Measurements from ENCODE around the gene TNPO3.
"Not testable (repeated sequence)": the region's sequence is repeated elsewhere in the genome, so short reads cannot be mapped to it uniquely, and the experiment has no call there.

TNPO3 gene

DNA sequence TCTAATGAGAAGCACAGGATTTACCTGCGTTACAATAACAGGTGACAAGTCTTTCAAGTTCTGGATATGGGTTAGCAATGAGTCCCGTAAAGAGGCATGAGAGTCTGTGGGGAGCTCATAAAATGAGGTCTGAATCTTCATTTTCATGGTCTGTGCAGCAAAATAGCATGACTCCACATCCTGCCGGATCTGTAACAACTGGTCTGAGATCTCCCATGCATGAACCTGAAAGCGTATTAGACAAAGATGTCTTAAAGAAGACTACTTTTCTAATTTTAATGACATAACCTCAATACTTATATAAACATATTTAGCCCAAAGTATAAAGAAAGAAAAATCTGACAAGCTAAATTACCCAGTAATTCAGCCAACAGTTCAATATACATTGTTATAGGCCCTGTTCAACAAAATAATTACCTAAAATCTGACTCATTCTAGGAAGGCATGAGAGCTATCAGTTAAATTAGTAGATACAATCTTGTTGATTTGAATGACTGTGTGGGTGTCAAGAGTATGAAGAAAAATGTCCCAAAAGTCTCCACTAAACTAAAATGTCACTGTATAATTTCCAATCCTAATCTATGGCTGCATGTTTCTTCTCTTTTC is 36.9 kb downstream of the TNPO3 start:
- no peak for DNase-seq (ENCODE audit: extremely low read depth in 1 of 2, low read depth in 1 of 2)

DNA sequence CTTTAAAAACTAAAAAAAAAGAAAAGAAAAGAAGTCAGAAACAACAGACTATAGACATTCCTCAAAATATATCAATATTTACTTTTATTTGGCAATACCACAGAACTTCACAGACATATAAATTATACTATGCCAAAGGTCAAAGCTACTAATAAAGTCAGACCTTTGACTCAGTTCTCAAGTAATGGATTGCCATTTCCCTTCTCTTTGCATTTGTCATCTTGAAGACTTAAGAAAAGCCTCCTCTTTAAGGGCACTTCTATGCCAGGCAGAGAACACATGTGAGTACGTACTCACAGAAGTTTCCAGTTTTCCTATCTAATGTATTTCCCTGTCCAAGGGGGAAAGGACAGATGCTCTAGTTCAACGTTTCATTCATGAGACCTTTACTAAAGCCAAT is 37.6 kb downstream of the TNPO3 start:
- DNase-seq (ENCODE audit: extremely low read depth in 1 of 2, low read depth in 1 of 2) = no peak

DNA sequence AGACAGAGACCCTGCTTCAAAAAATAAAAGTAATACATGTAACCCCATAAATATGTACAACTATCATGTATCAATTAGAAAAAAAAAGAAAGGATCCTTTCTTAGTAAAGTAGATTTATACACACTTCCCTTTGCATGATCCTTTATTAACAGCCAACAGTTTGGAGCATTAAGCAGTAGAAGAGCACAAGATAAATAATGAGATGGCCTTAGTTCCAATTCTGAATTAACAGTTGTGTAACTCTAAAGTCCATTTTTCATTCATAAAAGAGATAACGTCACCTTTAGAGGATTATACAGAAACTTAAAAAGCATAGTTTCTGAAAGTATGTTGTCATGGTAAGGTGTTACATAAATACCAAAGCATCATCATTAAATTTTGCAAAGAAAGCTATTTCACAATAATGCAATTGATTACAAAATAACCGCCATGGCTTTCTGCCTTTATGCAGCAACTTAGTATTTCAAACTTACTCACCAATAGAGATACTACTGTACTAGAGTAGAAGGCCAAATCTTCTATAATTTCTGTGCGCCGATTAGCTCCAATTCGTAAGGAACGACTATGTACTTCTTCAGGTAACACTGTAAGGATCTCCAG is 40.3 kb downstream of the TNPO3 start:
- no peak for DNase-seq (ENCODE audit: extremely low read depth in 1 of 2, low read depth in 1 of 2)

DNA sequence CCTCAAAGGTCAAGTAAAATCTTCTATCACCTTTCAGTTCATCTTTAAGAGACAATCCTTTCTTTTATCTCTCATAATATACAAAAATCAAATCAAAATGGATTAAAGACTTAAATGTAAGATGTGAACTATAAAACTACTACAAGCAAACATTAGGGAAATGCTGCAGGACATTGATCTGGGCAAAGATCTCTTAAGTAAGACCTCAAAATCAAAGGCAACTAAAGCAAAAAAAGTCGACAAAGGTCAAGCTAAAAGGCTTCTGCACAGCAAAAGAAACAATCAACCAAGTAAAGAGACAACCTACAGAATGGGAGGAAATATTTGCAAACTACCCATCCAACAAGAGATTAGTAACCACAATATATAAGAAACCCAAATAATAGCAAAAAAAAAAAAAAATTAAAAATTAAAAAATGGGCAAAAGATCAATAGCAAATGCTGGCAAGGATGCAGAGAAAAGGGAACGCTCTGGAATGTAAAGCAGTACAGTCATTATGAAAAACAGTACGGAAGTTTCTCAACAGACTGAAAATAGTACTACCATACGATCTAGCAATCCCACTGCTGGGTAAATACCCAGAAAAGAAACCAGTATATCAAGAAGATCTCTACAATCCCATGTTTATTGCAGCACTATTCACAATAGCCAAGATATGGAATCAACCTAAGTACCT is 41.7 kb downstream of the TNPO3 start:
- no peak for DNase-seq (ENCODE audit: extremely low read depth in 1 of 2, low read depth in 1 of 2)

DNA sequence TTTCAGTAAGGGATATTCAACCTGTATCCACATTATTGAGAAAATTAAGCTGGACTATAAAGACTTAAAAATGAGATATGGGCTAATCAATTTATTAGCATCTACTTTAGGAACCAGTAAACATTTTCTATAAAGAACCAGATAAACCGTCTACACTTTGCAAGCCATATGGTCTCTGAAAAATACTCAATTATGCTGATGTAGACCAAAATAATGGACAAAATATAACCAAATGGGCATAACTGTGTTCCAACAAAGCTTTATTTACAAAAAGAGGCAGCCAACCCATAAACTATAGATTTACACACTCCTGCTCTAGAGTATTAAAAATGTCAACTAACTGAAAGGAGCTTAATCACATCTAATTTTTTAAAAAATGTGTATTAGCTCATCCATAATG is 42.3 kb downstream of the TNPO3 start:
- DNase-seq (ENCODE audit: extremely low read depth in 1 of 2, low read depth in 1 of 2) = no peak

DNA sequence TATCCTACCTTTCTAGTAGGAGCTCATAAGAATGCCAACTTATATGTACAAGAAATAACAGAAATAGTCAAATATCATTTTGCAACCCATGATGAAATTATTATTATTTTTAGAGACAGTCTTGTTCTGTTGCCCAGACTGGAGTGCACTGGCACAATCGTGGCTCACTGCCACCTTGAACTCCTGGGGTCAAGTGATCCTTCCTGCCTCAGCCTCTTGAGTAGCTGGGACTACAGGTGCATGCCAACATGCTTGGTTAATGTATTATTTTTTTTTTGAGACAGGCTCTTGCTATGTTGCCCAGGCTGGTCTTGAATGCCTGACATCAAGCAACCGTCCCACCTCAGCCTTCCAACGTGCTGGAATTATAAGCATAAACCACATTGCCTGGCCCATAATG is 44.8 kb downstream of the TNPO3 start:
- no peak for DNase-seq (ENCODE audit: extremely low read depth in 1 of 2, low read depth in 1 of 2)

DNA sequence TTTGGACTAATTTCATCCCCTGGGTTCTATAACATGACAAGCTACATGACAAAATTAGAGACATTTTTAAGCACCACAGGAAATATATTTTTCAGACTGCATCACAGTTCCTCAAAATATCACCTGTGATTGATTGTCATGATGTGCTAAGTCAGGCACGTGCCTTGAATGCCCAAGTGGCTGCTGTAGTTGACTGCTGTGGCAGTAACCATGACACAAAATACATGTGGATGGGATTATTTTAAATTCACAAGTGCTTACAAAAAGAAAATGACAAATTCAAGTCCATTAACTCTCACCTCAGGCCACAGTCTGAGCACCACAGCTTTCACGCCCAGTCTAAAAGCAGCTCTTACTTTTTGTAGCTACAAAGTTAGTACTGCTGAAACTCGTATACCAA is 45.5 kb downstream of the TNPO3 start:
- no peak for DNase-seq (ENCODE audit: extremely low read depth in 1 of 2, low read depth in 1 of 2)

DNA sequence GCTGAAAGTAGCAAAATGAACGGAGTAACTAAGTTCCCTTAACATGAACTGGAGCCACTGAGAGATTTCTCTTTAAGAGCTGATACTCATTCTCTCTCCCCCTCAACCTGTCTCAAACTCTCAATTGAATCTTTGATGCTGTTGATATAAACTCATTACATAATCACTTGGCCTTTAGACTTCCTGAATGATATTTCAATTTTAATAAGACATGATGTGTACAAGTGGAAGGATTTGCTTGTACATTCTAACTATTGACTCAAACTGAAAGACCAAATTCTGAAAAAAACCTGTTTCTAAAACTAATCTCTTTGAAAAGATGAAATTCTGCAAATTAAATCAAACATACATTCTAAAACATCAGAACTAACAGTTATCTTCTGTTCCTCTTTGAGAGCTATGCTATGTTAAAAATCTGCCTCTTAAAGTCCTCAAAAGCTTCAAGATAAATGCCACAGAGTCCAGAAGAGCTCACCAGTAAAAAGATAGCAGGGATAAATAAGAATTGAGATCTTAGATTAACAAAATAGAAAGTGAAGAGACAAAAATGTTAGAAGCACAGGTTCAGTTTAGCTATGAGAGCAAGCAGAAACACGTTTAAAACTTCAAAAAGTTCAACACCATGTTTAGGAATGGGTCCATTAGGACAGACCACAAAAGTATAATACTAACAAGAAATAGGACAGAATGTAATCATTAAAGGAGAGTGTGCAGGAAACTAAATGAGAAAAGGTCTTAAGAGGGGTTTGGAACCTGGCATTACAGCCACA is 46.1 kb downstream of the TNPO3 start:
- no peak for DNase-seq (ENCODE audit: extremely low read depth in 1 of 2, low read depth in 1 of 2)

DNA sequence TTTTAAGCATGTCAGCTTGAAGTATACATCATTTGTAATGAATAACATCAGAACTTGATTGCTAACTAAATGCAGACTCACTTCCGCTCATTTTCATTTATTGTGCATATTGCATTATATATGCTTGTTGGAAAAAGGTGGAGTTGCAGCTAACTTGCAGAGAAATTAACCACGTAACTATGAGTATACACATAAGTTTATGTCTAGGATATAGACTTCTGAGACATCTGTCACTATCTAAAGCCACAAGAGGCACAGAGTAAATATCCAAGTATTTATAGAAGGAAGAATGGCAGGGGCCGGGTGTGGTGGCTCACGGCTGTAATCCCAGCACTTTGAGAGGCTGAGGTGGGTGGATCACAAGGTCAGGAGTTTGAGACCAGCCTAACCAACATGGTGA is 47.3 kb downstream of the TNPO3 start:
- no peak for DNase-seq (ENCODE audit: extremely low read depth in 1 of 2, low read depth in 1 of 2)

DNA sequence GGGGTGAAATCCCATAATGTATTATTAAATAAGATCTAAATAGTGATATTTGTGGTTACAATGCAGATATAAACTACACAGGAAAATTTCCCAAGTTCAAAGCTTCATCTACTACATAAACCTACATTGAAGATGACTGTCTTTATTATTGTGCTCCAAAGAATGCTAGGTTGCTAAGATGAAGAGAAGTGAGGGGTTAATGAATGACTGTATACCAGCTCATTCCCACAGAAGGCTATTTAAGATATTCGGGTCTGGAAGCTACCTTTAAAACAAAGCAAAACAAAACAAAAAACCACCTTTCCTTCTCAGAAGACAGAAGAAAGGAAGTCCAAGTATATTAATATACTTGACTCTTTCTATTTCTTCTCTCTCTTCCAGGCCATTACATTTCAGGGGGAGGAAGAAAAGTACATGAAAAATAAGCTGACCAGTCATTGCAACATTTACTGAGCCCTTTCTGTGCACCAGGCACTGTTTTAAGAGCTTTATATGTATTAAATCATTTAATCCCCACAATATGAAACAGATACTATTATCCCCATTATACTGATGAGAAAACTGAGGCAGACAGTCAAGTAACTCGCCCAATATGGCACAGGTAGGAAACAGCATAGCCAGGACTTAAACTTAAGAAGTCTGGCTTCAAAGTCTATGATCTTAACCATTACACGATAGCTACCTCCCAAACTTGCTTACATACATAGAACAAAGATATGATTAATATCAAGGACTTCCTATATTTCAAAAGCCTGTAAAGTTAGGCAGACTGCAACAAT is 48.1 kb downstream of the TNPO3 start:
- no peak for DNase-seq (ENCODE audit: extremely low read depth in 1 of 2, low read depth in 1 of 2)

DNA sequence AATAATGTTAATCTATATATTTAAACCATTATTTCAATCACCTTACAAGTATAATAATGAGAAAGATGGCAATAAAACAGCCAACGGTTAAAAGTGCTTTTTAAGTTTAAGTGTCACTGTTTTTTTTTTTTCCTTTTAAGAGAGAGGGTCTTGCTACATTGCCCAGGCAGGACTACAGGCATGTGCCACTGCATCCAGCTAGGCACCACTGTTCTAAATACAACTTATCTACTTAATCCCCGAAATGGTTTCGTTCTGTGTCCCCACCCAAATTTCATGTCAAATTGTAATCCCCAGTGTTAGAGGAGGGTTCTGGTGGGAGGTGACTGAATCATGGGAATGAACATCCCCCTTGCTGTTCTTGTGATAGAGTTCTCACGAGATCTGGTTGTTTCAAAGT is 49.7 kb downstream of the TNPO3 start:
- no peak for DNase-seq (ENCODE audit: extremely low read depth in 1 of 2, low read depth in 1 of 2)

DNA sequence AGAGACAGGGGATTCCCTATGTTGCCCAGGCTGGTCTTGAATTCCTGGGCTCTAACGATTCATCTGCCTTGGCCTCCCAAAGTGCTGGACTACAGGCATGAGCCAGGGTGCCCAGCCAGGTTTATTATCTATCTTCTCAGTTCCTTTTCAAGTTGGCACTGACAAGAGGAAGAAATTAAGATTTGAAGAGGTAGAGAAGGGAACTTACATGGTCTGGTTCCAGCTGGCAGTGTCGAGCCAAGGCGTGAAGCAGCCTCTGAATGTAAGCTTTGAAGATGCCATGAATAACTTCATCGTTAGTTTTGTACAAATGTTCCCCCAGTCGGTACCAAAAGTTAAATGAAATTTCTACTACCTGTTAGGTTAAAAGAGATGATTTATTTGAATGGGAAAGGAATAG is 57.7 kb downstream of the TNPO3 start:
- DNase-seq (ENCODE audit: extremely low read depth in 1 of 2, low read depth in 1 of 2) = no peak

DNA sequence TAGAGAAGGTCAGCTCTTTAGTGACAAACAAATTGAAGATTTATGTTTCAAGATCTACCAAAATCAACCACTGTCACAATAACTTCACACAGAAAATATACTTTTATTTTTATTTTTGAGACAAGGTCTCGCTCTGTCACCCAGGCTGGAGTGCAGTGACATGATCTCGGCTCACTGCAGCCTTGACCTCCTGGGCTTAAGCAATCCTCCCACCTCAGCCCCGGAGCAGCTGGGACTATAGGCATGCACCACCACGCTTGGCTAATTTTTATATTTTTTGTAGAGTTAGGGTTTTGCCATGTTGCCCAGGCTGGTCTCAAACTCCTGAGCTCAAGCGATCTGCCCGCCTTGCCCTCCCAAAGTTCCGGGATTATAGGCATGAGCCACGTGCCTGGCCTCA is 60.4 kb downstream of the TNPO3 start:
- not testable (repeated sequence) for DNase-seq (ENCODE audit: extremely low read depth in 1 of 2, low read depth in 1 of 2)

DNA sequence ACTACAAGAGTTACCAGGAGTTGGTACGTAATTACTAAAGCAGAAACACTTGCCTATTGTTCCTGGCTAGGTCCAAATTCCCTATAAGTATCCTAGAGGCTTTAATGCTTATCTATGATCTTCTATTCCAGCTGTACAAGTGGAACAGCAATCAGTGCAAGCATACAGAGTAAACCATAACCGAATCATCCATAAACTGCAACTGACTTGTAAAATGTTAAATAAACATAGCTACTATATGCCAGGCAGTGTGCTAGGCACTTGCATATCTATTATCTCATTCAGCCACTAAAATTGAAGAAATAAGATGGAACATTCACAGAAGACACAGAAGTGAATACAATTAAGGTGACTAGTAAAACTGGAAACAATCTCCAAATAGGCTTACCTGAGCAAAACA is 61.5 kb downstream of the TNPO3 start:
- no peak for DNase-seq (ENCODE audit: extremely low read depth in 1 of 2, low read depth in 1 of 2)

DNA sequence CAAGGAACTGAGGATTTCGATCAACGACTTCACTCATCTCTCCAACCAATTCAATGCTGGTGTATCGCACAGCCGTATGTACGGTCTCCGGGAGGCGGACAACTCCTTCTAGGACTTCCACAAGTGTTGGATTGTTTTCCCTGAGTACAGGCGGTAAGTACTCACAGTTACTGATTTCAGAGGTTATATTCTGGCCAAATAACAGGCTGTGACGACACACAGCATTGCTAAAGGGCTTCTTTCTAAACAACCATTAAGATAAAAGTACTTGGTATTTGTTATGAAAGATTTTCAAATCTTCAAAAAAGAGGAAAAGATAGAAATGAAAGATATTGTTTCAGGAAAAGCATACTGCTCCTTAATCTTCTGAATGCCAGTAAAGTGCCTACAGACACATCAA is 65.0 kb downstream of the TNPO3 start:
- no peak for DNase-seq (ENCODE audit: extremely low read depth in 1 of 2, low read depth in 1 of 2)

DNA sequence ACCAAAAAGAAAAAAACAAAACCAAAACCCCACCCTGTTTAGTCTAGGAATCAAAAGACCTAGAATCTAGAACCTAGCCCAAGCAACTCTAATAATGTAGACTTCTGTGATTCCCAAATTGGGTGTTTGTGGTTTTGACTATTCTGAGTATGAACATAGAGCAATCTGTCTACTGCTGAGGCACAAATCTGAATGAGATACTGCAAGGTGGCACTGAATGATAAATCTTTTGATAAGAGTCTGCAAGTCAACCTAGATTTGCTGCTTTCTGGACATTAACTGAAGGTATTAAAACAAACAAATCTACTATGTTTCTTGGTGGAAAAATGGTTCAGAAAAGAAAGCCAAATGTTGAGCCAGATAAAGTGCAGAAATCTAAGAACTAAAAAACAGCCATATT is 66.5 kb downstream of the TNPO3 start:
- no peak for DNase-seq (ENCODE audit: extremely low read depth in 1 of 2, low read depth in 1 of 2)

DNA sequence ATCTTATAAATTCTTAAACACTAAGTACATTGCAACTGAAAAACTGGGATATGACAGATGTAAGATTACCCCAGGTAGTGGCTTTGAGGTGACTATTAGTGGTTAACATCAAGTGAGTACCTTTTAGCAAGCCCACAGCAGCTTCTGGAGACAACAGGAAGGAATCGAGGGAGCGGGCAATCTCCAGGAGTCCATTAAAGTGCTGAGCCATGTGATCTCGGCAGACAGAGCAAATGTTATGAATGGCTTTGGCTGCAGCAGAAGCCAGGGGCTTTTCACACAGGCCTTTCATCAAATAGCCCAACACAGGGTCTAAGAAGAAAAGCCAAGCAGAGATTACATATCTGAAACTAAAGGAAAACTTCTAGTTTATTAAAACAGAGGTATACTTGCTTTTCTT is 68.3 kb downstream of the TNPO3 start:
- DNase-seq (ENCODE audit: extremely low read depth in 1 of 2, low read depth in 1 of 2) = no peak

DNA sequence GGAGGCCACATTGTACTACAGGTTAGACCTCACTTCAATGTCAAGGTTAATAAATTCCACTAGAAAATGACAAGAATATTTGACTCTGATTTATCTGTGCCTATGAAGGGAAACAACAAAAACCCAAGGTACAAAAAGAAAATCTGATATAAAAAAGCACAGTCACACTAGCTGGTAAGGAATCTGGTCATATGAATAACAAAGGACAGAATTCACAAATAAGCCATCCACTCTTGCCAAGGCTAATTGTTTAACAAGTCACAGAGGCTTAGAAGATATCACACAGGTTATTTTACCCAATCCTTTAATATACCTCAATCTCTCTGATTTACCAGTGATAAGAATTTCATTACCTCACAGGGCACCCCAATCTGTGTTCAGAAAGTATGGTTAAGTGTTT is 69.3 kb downstream of the TNPO3 start:
- no peak for DNase-seq (ENCODE audit: extremely low read depth in 1 of 2, low read depth in 1 of 2)

DNA sequence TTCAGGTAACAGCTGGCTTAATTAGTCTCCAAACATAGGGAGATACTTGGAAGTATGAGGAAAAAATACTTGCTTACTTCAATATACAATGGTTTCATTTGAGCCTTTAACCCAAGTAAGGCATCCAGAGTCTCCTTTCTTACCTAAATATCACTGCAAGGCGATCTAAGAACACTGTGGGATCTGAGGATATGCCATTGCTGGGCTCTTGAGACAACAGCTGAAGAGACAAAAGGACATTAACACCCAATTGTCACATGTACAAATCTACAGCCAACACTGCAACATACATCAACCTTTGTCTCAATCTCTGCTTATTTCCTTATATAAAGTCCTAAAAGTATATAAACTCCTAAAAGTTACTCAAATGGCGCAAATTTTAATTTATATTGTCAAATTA is 72.8 kb downstream of the TNPO3 start:
- no peak for DNase-seq (ENCODE audit: extremely low read depth in 1 of 2, low read depth in 1 of 2)

DNA sequence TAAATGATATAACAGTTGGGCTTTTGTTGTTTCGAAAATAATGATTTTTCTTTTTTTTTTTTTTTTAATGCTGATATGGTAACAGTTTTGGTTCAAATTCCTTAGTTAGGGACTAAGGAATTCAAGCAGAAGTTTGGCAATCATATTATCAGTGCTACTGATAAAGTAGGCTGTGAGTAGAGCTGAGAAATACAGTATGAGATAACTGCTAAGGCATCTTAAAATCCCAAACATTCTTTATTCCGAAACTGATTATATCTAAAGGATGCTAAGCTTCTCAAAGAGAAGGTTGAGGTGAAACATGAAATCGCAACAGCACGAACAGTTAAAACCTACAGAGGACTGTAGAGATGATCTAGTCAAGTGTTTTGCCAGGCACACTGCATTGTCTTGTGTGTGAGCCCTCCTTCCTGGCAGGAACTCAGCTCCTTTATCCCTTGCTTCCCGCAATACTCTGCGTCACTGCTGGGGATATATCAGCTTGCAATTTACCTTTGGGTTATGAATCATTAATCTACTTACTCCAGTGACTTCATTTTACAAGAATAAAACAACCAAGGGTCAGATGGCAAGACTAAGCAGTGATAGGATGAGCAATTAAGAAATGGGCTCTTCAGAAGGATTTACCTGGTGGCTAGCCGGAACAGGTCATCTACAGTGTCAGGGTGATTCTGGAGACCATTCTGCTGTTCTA is 80.5 kb downstream of the TNPO3 start:
- no peak for DNase-seq (ENCODE audit: extremely low read depth in 1 of 2, low read depth in 1 of 2)

DNA sequence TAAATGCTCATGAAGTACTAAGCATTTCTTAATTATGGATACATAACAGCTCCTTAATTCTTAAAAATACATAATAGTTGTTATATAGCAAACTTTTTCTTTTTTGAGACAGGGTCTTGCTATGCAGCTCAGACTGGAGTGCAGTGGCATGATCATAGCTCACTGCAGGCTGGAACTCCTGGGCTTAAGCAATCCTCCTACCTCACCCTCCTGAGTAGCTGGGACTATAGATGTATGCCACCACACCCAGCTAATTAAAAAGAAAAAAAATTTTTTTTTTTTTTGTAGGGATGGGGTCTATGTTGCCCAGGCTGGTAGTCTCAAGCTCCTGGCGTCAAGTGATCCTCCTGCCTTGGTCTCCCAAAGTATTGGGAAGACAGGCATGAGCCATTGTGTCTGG is 86.3 kb downstream of the TNPO3 start:
- no peak for DNase-seq (ENCODE audit: extremely low read depth in 1 of 2, low read depth in 1 of 2)
